Thyroid gland (tissue), 4 donors: ENCODE measurements around the gene CDH9. TPM values are rescaled to one million over a fixed set of nuclear protein-coding genes. Genes with fewer than 3 reads are reported as not detected.

Experiments
- DNase-seq, 2 donors: peaks; one replicate each; pipeline ENCODE4 v3.0.0-alpha.2; 2019
- H3K27ac ChIP-seq, 3 donors: fragments of 200-600 bp; sonication (generic); 1 replicate in 2 of 3; 2 replicates in 1 of 3; pipeline ENCODE4 v1.5.1; 2016 to 2019; ENCODE audit warnings: mild to moderate bottlenecking in 1 of 3, moderate library complexity in 1 of 3
- H3K27me3 ChIP-seq: fragments of 200-600 bp; sonication (generic); one replicate; pipeline ENCODE4 v1.5.1; 2019
- H3K36me3 ChIP-seq, 2 donors: fragments of 200-600 bp; sonication (generic); one replicate each; pipeline ENCODE4 v1.5.1; 2016 to 2019
- H3K4me1 ChIP-seq, 2 donors: fragments of 200-600 bp; sonication (generic); one replicate each; pipeline ENCODE4 v1.5.1; 2017 to 2019
- H3K4me3 ChIP-seq, 3 donors: fragments of 200-600 bp; sonication (generic); replicated peaks in 1 of 3; 1 replicate in 2 of 3; 2 replicates in 1 of 3; pipeline ENCODE4 v1.5.1; 2016; ENCODE audit warnings: mild to moderate bottlenecking in 1 of 3
- H3K9me3 ChIP-seq: fragments of 200-600 bp; sonication (generic); one replicate; pipeline ENCODE4 v1.5.1; 2017
- CTCF ChIP-seq, 6 experiments: fragments of 200-600 bp in 3 of 6; fragments of 450-650 bp in 3 of 6; sonication (generic) in 3 of 6; IDR thresholded peaks; one replicate each; pipeline ENCODE4 v1.5.1; 2016 to 2019; ENCODE audit warnings: antibody characterized with exemption in 6 of 6, mild to moderate bottlenecking in 2 of 6, inconsistent platforms in 1 of 6, moderate library complexity in 1 of 6
- POLR2A ChIP-seq, 2 donors: fragments of 450-650 bp; IDR thresholded peaks; one replicate each; pipeline ENCODE4 v1.6.1; 2017; ENCODE audit warnings: antibody characterized with exemption in 2 of 2, mild to moderate bottlenecking in 2 of 2, moderate library complexity in 1 of 2
- WGBS, 2 donors: methylation state at CpG; one replicate each; pipeline ENCODE4 v1.1.5; 2017; 5-methylcytosine and 5-hydroxymethylcytosine counted together
- intact Hi-C: fragments of 100-400 bp; cut with DNase I; formaldehyde crosslinking; loops from one replicate; pipeline ENCODE4 v1.15.1; 2023
- total RNA-seq, 4 donors: library from RNA; depleted of rRNA; stranded (reverse); fragments of >200 nt; gene quantifications; one replicate each; pipeline ENCODE4 v1.2.3, GENCODE V29; 2016

CDH9 gene
- total RNA-seq, 4 donors from 2014 or later = not detected

- WGBS, 2 donors = 58 to 75% methylated on average over 2 of the region's 2 CpGs
- Histone ChIP-seq H3K4me3 (no peak overlapping the region), H3K4me1 (no peaks in the 10 kb centered on the region), H3K27ac (no peak overlapping the region), H3K27me3 (no peaks in the 10 kb centered on the region), H3K36me3 (no peaks in the 10 kb centered on the region), H3K9me3 (no peaks in the 10 kb centered on the region)
- TF ChIP-seq CTCF (IDR thresholded peaks at IDR 0.05) (no peak), POLR2A (IDR thresholded peaks at IDR 0.05) (no peak)
- intact Hi-C loops = no loop called here
- DNase-seq = no peak
These were observed 24.1 kb upstream of the CDH9 start for GRCh38 chr5:27062451-27062850.

- DNase-seq = no peak
- no peak for TF ChIP-seq CTCF (IDR thresholded peaks at IDR 0.05)
- TF ChIP-seq POLR2A (IDR thresholded peaks at IDR 0.05) = no peak
- Histone ChIP-seq H3K4me1 (no peaks in the 10 kb centered on the region), H3K27me3 (no peaks in the 10 kb centered on the region), H3K9me3 (no peaks in the 10 kb centered on the region), H3K36me3 (no peaks in the 10 kb centered on the region), H3K4me3 (no peak overlapping the region), H3K27ac (no peak overlapping the region)
- intact Hi-C loops = no loop called here
These were observed 10.1 kb upstream of the CDH9 start for GRCh38 chr5:27048510-27048909.

- H3K4me1 ChIP-seq = no peaks in the 10 kb centered on the region
- no peaks in the 10 kb centered on the region for H3K27me3 ChIP-seq
- H3K36me3 ChIP-seq = no peaks in the 10 kb centered on the region
- H3K27ac ChIP-seq = no peak overlapping the region
- intact Hi-C loops = no loop called here
- H3K4me3 ChIP-seq = no peak overlapping the region
- H3K9me3 ChIP-seq = no peaks in the 10 kb centered on the region
- DNase-seq = no peak
- TF ChIP-seq POLR2A (IDR thresholded peaks at IDR 0.05) (no peak), CTCF (IDR thresholded peaks at IDR 0.05) (no peak)
- 95 to 97% methylated on average over 1 of the region's 1 CpG for WGBS, 2 donors
These were observed 3.0 kb upstream of the CDH9 start for GRCh38 chr5:27041372-27041771.

- TF ChIP-seq POLR2A (IDR thresholded peaks at IDR 0.05) = no peak
- TF ChIP-seq CTCF (IDR thresholded peaks at IDR 0.05) = no peak
- H3K36me3 ChIP-seq = no peaks in the 10 kb centered on the region
- WGBS, 2 donors = 60 to 65% methylated on average over 1 of the region's 1 CpG
- intact Hi-C loops = no loop called here
- no peak overlapping the region for H3K27ac ChIP-seq
- H3K9me3 ChIP-seq = no peaks in the 10 kb centered on the region
- DNase-seq = no peak
- H3K4me3 ChIP-seq = no peak overlapping the region
- no peaks in the 10 kb centered on the region for H3K27me3 ChIP-seq
- no peaks in the 10 kb centered on the region for H3K4me1 ChIP-seq
These were observed 3.8 kb downstream of the CDH9 start for GRCh38 chr5:27034565-27034964.

GRCh38 chr5:27026801-27027200 is 11.6 kb downstream of the CDH9 start:
- Histone ChIP-seq H3K9me3 (no peaks in the 10 kb centered on the region), H3K27ac (no peak overlapping the region), H3K4me1 (no peaks in the 10 kb centered on the region), H3K4me3 (no peak overlapping the region), H3K36me3 (no peaks in the 10 kb centered on the region), H3K27me3 (no peaks in the 10 kb centered on the region)
- intact Hi-C loops = no loop called here
- 93 to 94% methylated on average over 2 of the region's 2 CpGs for WGBS, 2 donors
- no peak for TF ChIP-seq POLR2A (IDR thresholded peaks at IDR 0.05)
- no peak for TF ChIP-seq CTCF (IDR thresholded peaks at IDR 0.05)
- no peak for DNase-seq
